Loucy (cell line): ENCODE results near the gene POFUT2.

Source experiments
- H2AFZ ChIP-seq: fragments of 200-600 bp; sonication (generic); 2 replicates; pipeline ENCODE4 v1.6.0; 2016; ENCODE audit warnings: antibody characterized with exemption, mild to moderate bottlenecking, low read length, moderate library complexity
- H3F3A ChIP-seq: fragments of 200-600 bp; 2 replicates; pipeline ENCODE4 v1.6.0; 2016; ENCODE audit warnings: antibody characterized with exemption, low read depth, mild to moderate bottlenecking
- H3K27me3 ChIP-seq: fragments of 200-600 bp; sonication (generic); 2 replicates; pipeline ENCODE4 v1.6.1; 2014; ENCODE audit warnings: low read length, mild to moderate bottlenecking; ENCODE audit not compliant: insufficient read depth, poor library complexity, severe bottlenecking
- H3K36me3 ChIP-seq: fragments of 200-600 bp; sonication (generic); 2 replicates; pipeline ENCODE4 v1.6.1; 2016; ENCODE audit warnings: low read length; ENCODE audit not compliant: insufficient read depth
- H3K4me1 ChIP-seq: fragments of 200-600 bp; sonication (generic); 2 replicates; pipeline ENCODE4 v1.5.1; 2014; ENCODE audit warnings: low read length, mild to moderate bottlenecking; ENCODE audit not compliant: insufficient read depth, poor library complexity, severe bottlenecking
- H3K4me2 ChIP-seq: fragments of 200-600 bp; sonication (generic); 2 replicates; pipeline ENCODE4 v1.6.0; 2014; ENCODE audit warnings: antibody characterized with exemption, low read length, low read depth, mild to moderate bottlenecking; ENCODE audit not compliant: poor library complexity, severe bottlenecking
- H3K4me3 ChIP-seq: fragments of 200-600 bp; sonication (generic); 2 replicates; pipeline ENCODE4 v1.5.1; 2014; ENCODE audit warnings: low read length, mild to moderate bottlenecking, mixed read lengths; ENCODE audit not compliant: poor library complexity, severe bottlenecking
- H3K79me2 ChIP-seq: fragments of 200-600 bp; sonication (generic); 2 replicates; pipeline ENCODE4 v1.6.1; 2014; ENCODE audit warnings: low read length; ENCODE audit not compliant: insufficient read depth
- H3K9ac ChIP-seq: fragments of 200-600 bp; sonication (generic); 2 replicates; pipeline ENCODE4 v1.6.0; 2014; ENCODE audit warnings: mild to moderate bottlenecking, low read depth, low read length, moderate library complexity; ENCODE audit not compliant: poor library complexity, severe bottlenecking
- H3K9me2 ChIP-seq: fragments of 200-600 bp; sonication (generic); replicated peaks from 2 replicates; pipeline ENCODE4 v1.6.1; 2016; ENCODE audit warnings: low read depth, low read length, mixed read lengths
- H3K9me3 ChIP-seq: fragments of 200-600 bp; sonication (generic); 2 replicates; pipeline ENCODE4 v1.6.1; 2014; ENCODE audit warnings: mild to moderate bottlenecking, antibody characterized with exemption, low read length, low read depth; ENCODE audit not compliant: insufficient read depth
- H4K20me1 ChIP-seq: fragments of 200-600 bp; sonication (generic); 2 replicates; pipeline ENCODE4 v1.6.0; 2014; ENCODE audit warnings: antibody characterized with exemption, low read length, mild to moderate bottlenecking; ENCODE audit not compliant: insufficient read depth, poor library complexity, severe bottlenecking
- CTCF ChIP-seq: fragments of 200-600 bp; sonication (generic); conservative IDR thresholded peaks from 2 replicates; pipeline ENCODE4 v1.5.1; 2014; ENCODE audit warnings: mild to moderate bottlenecking, antibody characterized with exemption, low read length
- EZH2phosphoT487 ChIP-seq: fragments of 200-600 bp; IDR thresholded peaks from 2 replicates; pipeline ENCODE4 v1.6.1; 2018; ENCODE audit warnings: antibody characterized with exemption, mild to moderate bottlenecking, moderate library complexity, borderline replicate concordance

POFUT2 gene

GRCh38 chr21:45257673-45258341 is 29.9 kb downstream of the POFUT2 start:
- peaks cover 15% of the 10 kb centered on the region for H3K4me1 ChIP-seq
- no peaks in the 10 kb centered on the region for H3K9me2 ChIP-seq
- no peaks in the 10 kb centered on the region for H3K9me3 ChIP-seq
- H4K20me1 ChIP-seq: no peaks in the 10 kb centered on the region
- no peaks in the 10 kb centered on the region for H3K27me3 ChIP-seq
- no peaks in the 10 kb centered on the region for H3K36me3 ChIP-seq
- TF ChIP-seq CTCF (no peak), EZH2phosphoT487 (no peak)
- H3K79me2 ChIP-seq: no peaks in the 10 kb centered on the region
- no peak overlapping the region for H2AFZ ChIP-seq
- no peaks in the 10 kb centered on the region for H3F3A ChIP-seq
- H3K4me2 ChIP-seq: peak overlapping the region; percentile 66
- no peak overlapping the region for H3K9ac ChIP-seq
- H3K4me3 ChIP-seq: peak overlapping the region; percentile 8

GRCh38 chr21:45256912-45257672 is 30.6 kb downstream of the POFUT2 start:
- H3K9me2 ChIP-seq: no peaks in the 10 kb centered on the region
- no peaks in the 10 kb centered on the region for H3K9me3 ChIP-seq
- no peaks in the 10 kb centered on the region for H3K79me2 ChIP-seq
- H3K4me2 ChIP-seq: peak overlapping the region; percentile 66
- no peaks in the 10 kb centered on the region for H3K36me3 ChIP-seq
- peak overlapping the region; percentile 40 for H3K9ac ChIP-seq
- H2AFZ ChIP-seq: peak overlapping the region; percentile 23; the same call in 1 of the 2 replicates
- H3F3A ChIP-seq: no peaks in the 10 kb centered on the region
- no peaks in the 10 kb centered on the region for H3K27me3 ChIP-seq
- TF ChIP-seq EZH2phosphoT487: no peak
- no peak for TF ChIP-seq CTCF
- peaks cover 15% of the 10 kb centered on the region for H3K4me1 ChIP-seq
- H4K20me1 ChIP-seq: no peaks in the 10 kb centered on the region
- peak overlapping the region; percentile 47 for H3K4me3 ChIP-seq

- Histone ChIP-seq H3K4me1 (peaks cover 15% of the 10 kb centered on the region), H3K9me2 (no peaks in the 10 kb centered on the region), H3K4me3 (peak overlapping the region; percentile 47), H3K9ac (peak overlapping the region; percentile 40), H3F3A (no peaks in the 10 kb centered on the region), H3K36me3 (no peaks in the 10 kb centered on the region), H3K9me3 (no peaks in the 10 kb centered on the region), H3K27me3 (no peaks in the 10 kb centered on the region), H3K4me2 (peak overlapping the region; percentile 66), H3K79me2 (no peaks in the 10 kb centered on the region), H2AFZ (peak overlapping the region; percentile 23; the same call in 1 of the 2 replicates), H4K20me1 (no peaks in the 10 kb centered on the region)
- TF ChIP-seq CTCF (no peak), EZH2phosphoT487 (no peak)
These were observed 31.4 kb downstream of the POFUT2 start for GRCh38 chr21:45256021-45256911.
